Stimulated activated naive CD8-positive, alpha-beta T cell treated with anti-CD3 and anti-CD28 coated beads, Interleukin-15, Interleukin-2, amounts not matched to agents 100 U/mL and 50 U/mL, for 24 hours (primary cell): ENCODE data around the gene FAM53B.
"Not testable (repeated sequence)": the region's sequence is repeated elsewhere in the genome, so short reads cannot be mapped to it uniquely, and the experiment has no call there.

Experiments used
- ATAC-seq: fragments of 150-1000 bp; cut with Tn5 transposase; one replicate; pipeline ENCODE4 v1.10.0; 2021
- DNase-seq: peaks from one replicate; pipeline ENCODE4 v3.0.0; 2021

FAM53B gene

GRCh38 chr10:124596116-124596785 is 147.9 kb downstream of the FAM53B start:
- DNase-seq (no peak), ATAC-seq (no peak)

DNA sequence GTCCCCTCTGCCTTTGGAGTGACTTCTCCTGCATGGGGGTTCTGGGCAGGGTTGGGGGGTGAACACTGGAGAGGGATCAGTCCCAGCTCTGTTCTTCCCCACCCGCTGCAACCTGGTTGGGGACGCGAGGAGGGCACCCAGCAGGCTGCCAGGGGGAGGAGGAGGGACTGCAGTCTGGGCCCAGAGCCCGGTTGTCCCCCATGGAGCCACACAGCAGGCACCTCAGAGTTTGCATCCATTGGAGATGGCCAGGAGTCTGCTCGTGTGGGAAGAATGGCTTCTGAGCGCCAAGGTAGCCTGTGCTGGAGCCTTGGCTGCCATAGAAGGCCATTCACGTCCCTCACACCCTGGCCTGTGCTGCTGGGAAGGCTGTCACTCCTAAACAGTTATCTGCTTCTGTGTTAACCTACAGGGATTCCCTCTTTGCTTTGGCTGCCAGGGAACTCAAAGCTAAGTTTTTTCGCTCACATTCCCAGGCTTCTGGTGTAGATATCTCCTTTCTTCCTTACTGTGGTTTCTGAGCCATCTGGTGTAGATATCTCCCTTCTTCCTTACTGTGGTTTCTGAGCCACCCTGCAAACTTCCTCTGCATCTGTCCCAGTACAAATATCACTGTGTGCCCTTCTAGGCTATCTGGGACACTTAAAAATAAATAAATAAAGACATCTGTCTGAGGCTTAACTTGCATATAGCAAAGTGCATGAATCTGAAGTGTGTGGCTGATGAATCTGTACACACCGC is 148.9 kb downstream of the FAM53B start:
- DNase-seq (no peak), ATAC-seq (no peak)

GRCh38 chr10:124594240-124594639 is 149.9 kb downstream of the FAM53B start:
- no peak for DNase-seq
- no peak for ATAC-seq

GRCh38 chr10:124593431-124593985 is 150.7 kb downstream of the FAM53B start:
- no peak for DNase-seq
- ATAC-seq, result no peak

GRCh38 chr10:124592736-124593430 is 151.3 kb downstream of the FAM53B start:
- no peak for DNase-seq

DNA sequence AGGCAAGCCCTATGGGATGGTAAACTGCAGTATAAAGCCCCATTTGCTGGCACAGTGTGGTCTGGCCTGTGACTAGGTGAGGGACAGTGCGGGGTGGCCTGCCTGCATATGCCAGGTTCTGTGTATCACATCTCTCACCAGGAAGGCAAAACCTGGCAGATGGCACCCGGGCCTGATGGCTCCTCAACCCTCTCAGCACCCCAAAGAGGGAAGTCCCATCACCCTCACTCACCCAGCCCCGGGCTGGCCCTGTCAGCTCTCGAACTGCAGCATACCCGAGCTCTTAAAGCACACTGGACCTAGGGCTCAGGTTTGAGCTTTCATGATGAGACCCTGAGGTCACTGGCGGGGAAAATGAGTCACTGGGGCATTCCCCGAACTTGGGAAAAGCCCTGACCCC is 152.1 kb downstream of the FAM53B start:
- DNase-seq, result no peak
- no peak for ATAC-seq

More at GRCh38 chr10:124592736-124593430, 151.3 kb downstream of the FAM53B start:
- no peak for ATAC-seq

DNA sequence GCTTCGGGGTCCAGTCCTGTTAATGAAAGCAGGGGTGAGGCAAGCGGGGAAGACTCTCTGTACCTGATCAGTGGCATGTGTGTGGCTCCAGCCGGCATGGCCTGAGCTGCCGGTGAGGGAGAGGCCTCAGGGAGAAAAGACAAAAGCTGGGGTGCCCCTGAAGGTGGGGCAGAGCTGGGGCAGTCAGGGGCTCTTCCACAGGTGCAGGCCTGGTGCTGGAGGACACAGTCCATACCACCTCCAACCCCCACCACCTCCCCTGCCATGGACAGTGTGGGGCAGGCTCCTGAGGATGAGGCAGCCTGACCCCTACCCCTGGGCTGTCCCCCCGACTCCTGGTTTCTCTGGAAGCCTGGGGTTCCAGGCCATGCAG is 153.1 kb downstream of the FAM53B start:
- DNase-seq, result no peak
- ATAC-seq, result no peak

DNA sequence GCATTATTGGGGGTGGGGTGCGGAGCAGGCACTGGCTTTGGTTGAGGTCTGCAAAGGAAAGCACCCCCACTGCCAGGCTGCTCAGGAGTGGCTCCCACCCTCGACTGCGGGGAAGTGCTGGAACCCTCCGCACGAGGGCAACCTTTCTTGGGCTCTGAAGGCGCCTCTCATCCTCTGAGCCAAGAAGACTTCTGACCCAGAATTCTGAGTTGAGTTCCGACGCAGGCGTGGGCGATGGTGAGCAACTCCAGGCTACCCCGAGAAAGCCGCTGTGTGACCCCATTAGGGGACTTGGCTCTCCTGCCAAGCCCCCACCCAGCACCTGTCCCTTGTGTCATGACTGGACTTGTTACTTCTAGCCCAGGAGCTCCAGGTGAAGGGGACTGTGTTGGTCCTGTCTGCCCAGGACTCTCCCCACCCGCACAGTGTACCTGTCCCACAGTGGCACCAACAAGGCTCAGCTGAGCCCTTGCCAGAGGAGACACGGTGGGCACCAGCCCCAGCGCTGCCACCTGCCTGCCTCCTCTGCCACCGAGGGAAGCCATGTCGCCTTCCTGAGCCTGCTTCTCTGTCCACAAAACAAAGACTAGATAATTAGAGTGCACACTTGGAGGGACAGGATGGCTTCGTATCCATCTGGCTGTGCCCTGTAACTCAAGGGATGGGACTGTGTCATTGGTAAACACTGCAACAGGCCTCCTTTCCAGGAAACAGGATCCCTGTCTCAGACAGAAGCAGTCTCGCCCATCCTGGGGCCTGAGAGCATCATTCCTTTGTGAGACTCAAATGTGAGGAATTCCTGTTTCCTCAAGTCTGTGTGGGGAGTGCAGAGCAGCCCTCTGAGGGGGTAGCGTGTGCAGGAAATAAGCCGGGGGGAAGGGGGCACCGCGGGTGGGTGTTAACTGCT is 153.7 kb downstream of the FAM53B start:
- ATAC-seq (no peak), DNase-seq (no peak)

DNA sequence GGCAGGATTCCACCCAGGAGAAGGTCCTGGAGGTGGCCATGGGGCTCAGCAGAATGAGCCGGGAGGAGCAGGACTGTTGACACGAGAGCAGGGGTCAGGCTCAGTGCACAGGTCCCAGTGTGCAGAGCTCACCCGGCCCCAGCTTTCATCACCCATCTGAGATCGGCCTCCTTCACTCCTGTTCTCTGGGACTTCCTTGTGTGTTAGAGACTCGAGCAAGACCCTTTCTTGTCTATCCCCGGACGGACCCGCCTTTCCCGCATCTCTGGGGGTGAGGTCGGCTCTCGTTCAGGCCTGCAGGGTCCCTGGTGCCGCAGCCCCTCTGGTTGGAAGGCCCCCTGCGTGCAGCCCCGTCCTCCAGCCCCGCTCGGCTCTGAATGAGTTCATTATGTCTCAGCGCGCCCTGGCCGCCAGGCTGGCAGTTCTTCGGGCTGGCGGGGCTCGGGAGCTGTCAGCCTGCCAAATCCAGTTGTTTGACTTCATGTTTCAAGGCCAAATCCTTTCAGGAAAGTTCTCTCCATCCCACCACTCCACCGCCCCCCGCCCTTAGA is 154.6 kb downstream of the FAM53B start:
- DNase-seq, result no peak
- no peak for ATAC-seq

- no peak for ATAC-seq
- DNase-seq, result no peak
These were observed 155.3 kb downstream of the FAM53B start for GRCh38 chr10:124588736-124589490.

DNA sequence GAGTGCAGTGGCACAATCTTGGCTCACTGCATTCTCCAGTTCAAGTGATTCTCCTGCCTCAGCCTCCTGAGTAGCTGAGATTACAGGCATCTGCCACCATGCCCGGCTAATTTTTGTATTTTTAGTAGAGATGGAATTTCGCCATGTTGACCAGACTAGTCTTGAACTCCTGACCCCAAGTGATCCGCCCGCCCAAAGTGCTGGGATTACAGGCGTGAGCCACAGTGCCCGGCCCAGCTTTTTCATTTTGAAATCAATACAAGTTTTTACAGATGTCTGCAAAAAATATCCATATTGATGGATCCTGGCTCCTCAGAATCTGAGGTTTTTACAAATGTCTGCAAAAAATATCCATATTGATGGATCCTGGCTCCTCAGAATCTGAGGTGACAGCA is 155.8 kb downstream of the FAM53B start:
- DNase-seq, ATAC-seq: not testable (repeated sequence)

DNA sequence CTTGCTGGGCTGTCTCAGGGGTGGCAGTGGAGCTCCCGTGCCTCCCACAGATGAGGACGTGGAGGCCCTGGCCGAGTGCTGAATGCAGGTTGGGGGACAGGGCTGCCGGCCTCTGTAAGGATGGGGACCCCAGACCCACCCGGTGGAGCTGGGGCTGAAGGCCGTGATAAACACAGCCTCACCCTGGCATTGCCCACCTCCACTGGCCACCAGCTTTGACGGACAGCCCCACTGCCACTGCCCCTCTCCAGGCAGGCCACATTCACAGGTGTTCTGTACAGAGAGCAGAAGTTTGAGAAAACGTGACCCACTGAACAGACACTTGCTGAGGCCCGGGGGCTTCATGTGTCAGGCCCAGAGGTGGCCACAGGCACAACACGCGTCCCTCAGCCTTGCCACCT is 156.4 kb downstream of the FAM53B start:
- DNase-seq (no peak), ATAC-seq (no peak)

DNA sequence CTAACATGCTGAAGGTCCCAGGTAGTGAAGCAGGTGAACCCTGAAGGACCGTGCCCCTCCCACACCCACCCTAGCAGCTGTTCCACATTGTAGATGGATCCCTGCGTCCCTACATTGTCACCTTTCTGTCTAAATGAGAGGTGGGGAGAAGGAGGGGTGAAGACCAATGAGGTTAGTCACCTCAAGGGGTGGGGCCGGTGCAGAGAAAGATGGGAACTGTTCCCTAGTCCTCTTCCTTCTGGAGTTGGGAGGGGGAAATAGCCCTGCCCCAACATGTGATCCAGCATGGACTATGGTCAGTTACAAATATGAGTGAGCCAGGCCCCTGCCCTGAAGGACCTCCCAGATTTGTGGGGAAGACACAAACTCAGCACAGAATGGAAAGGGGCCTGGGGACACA is 158.0 kb downstream of the FAM53B start:
- ATAC-seq (no peak), DNase-seq (no peak)

- DNase-seq (no peak), ATAC-seq (no peak)
These were observed 165.2 kb downstream of the FAM53B start for GRCh38 chr10:124579011-124579399.

- peak; percentile 6 for ATAC-seq
- DNase-seq, result no peak
These were observed 165.8 kb downstream of the FAM53B start for GRCh38 chr10:124578231-124579010.

- no peak for ATAC-seq
- DNase-seq, result no peak
These were observed 166.5 kb downstream of the FAM53B start for GRCh38 chr10:124577651-124578050.

GRCh38 chr10:124576526-124577420 is 167.4 kb downstream of the FAM53B start:
- ATAC-seq, result no peak
- DNase-seq, result no peak

- ATAC-seq (no peak), DNase-seq (no peak)
These were observed 168.8 kb downstream of the FAM53B start for GRCh38 chr10:124575107-124576035.
